Activated B cell treated with CpG ODN at 0.5 μM for 24 hours (primary cell): ENCODE results near the gene PXDC1. TPM values are rescaled to one million over a fixed set of nuclear protein-coding genes. Genes with fewer than 3 reads are reported as not detected.

Experiments
- ATAC-seq: fragments of 200-7000 bp; cut with Tn5 transposase; one replicate; pipeline ENCODE4 v1.10.0; 2021; ENCODE audit warnings: low read depth, mild to moderate bottlenecking, moderate library complexity
- CTCF ChIA-PET: fragments of 350-600 bp; sonication (Branson Sonifier 250); formaldehyde crosslinking; loops from one replicate; lab custom pipeline; 2021; ENCODE audit warnings: antibody characterized with exemption; lab: Charles Lee
- POLR2A ChIA-PET: fragments of 350-600 bp; sonication (Branson Sonifier 250); formaldehyde crosslinking; loops from one replicate; lab custom pipeline; 2021; ENCODE audit warnings: antibody characterized with exemption; lab: Charles Lee
- DNase-seq: peaks from one replicate; pipeline ENCODE4 v3.0.0; 2022
- H3K27ac Mint-ChIP-seq: one replicate; pipeline ENCODE4 v1.8.0; 2020; ENCODE audit warnings: mixed read lengths
- H3K27me3 Mint-ChIP-seq: one replicate; pipeline ENCODE4 v1.8.0; 2021; ENCODE audit warnings: mixed read lengths
- H3K36me3 Mint-ChIP-seq: one replicate; pipeline ENCODE4 v1.8.0; 2021; ENCODE audit warnings: low read depth, mixed read lengths
- H3K4me1 Mint-ChIP-seq: one replicate; pipeline ENCODE4 v1.8.0; 2021; ENCODE audit warnings: mixed read lengths
- H3K4me3 Mint-ChIP-seq: one replicate; pipeline ENCODE4 v1.8.0; 2020; ENCODE audit warnings: mild to moderate bottlenecking, mixed read lengths
- H3K9me3 Mint-ChIP-seq: one replicate; pipeline ENCODE4 v1.8.0; 2020; ENCODE audit warnings: mixed read lengths
- CTCF ChIP-seq: fragments of 200-600 bp; IDR thresholded peaks from one replicate; pipeline ENCODE4 v1.8.0; 2022; ENCODE audit warnings: antibody characterized with exemption, mild to moderate bottlenecking
- intact Hi-C: fragments of 100-400 bp; cut with micrococcal nuclease; formaldehyde crosslinking; loops from one replicate; pipeline ENCODE4 v1.15.1; 2024
- total RNA-seq: library from RNA; stranded (reverse); gene quantifications from 2 replicates; pipeline ENCODE4 v1.2.3, GENCODE V29; 2022

PXDC1 gene
- total RNA-seq, 1 donor from 2014 or later, result 3.9 TPM

DNA sequence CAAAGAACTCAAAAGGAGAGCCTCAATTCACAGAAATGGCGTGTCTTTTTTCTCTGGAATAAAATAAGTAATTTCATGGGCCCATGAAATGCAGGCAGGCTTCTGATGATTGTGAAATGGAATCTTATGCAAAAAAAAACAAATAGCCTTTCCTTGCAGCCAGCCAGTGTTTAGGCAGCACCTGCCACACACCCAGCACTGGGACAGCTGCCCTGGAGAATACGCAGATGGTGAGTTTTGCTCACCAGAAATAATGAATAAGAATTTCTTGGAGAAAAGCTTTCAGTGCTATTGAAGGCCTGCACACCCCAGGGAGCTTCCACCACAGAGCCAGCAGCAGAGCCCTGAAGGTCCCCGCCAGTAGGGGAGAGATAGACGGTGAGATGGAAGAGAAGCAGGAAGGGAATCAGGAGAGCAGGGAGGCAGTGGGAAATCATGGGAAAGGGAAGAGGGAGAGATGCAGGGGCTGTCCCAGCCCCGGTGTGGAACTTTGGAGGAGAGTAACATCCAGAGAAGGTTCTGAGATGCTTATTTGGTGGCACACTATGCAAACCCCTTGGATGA lies 54.9 kb downstream of the PXDC1 start:
- DNase-seq, result no peak
- no peak for TF ChIP-seq CTCF
- CTCF ChIA-PET, result no interaction called here
- Mint-ChIP-seq H3K27me3 (peaks cover 4% of the 10 kb centered on the region), H3K4me3 (no peak overlapping the region), H3K27ac (no peak overlapping the region), H3K9me3 (peaks cover 9% of the 10 kb centered on the region), H3K36me3 (no peaks in the 10 kb centered on the region), H3K4me1 (no peaks in the 10 kb centered on the region)
- ATAC-seq, result no peak
- POLR2A ChIA-PET, result no interaction called here
- intact Hi-C loops, result no loop called here

GRCh38 chr6:3695065-3695817 lies 56.3 kb downstream of the PXDC1 start:
- intact Hi-C loops, result no loop called here

GRCh38 chr6:3693831-3694230 lies 57.7 kb downstream of the PXDC1 start:
- Mint-ChIP-seq H3K9me3 (peaks cover 6% of the 10 kb centered on the region), H3K27ac (no peak overlapping the region), H3K27me3 (peaks cover 4% of the 10 kb centered on the region), H3K4me3 (no peak overlapping the region), H3K36me3 (no peaks in the 10 kb centered on the region), H3K4me1 (no peaks in the 10 kb centered on the region)
- TF ChIP-seq CTCF, result no peak
- CTCF ChIA-PET, result no interaction called here
- no peak for DNase-seq
- POLR2A ChIA-PET, result no interaction called here
- intact Hi-C loops, result no loop called here
- ATAC-seq, result no peak

More at GRCh38 chr6:3695065-3695817, 56.3 kb downstream of the PXDC1 start:
- H3K27me3 Mint-ChIP-seq, result peaks cover 4% of the 10 kb centered on the region
- H3K4me3 Mint-ChIP-seq, result no peak overlapping the region
- H3K9me3 Mint-ChIP-seq, result peaks cover 9% of the 10 kb centered on the region
- ATAC-seq (no peak), DNase-seq (no peak)
- ChIA-PET CTCF (no interaction called here), POLR2A (no interaction called here)
- H3K27ac Mint-ChIP-seq, result no peak overlapping the region
- no peak for TF ChIP-seq CTCF
- no peaks in the 10 kb centered on the region for H3K4me1 Mint-ChIP-seq
- no peaks in the 10 kb centered on the region for H3K36me3 Mint-ChIP-seq

- no peak for DNase-seq
- Mint-ChIP-seq H3K9me3 (no peaks in the 10 kb centered on the region), H3K36me3 (no peaks in the 10 kb centered on the region), H3K4me1 (no peaks in the 10 kb centered on the region), H3K4me3 (no peak overlapping the region), H3K27me3 (no peaks in the 10 kb centered on the region), H3K27ac (no peak overlapping the region)
- TF ChIP-seq CTCF, result no peak
- CTCF ChIA-PET, result no interaction called here
- ATAC-seq, result no peak
- POLR2A ChIA-PET, result no interaction called here
- intact Hi-C loops, result no loop called here
Observed at GRCh38 chr6:3690506-3690905, 61.0 kb downstream of the PXDC1 start.

DNA sequence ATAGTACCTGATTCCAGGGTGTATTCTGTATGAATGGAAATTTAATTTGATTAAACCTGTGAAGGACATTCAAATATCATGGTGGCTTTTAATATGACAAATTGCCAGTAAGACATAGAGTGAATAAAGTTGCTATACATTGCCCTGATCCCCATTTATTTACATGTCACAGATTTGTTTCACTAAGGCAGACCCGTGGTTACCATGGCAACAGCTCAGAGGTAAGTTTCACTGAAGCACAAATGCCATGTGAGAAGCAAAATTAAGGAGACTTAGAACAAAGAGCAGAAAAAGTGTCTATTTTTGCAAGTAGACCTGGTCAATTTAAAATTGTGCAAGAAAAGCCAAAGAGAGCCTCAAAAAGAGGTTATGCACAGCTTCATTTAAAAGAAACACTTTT lies 63.7 kb downstream of the PXDC1 start:
- ChIA-PET POLR2A (no interaction called here), CTCF (no interaction called here)
- H3K4me1 Mint-ChIP-seq, result no peaks in the 10 kb centered on the region
- ATAC-seq, result no peak
- no peaks in the 10 kb centered on the region for H3K36me3 Mint-ChIP-seq
- no peak for DNase-seq
- no peaks in the 10 kb centered on the region for H3K9me3 Mint-ChIP-seq
- H3K27me3 Mint-ChIP-seq, result no peaks in the 10 kb centered on the region
- no peak overlapping the region for H3K4me3 Mint-ChIP-seq
- H3K27ac Mint-ChIP-seq, result no peak overlapping the region
- no peak for TF ChIP-seq CTCF
- intact Hi-C loops, result no loop called here
